ENCODE results near the gene COMMD8.
A peak's percentile ranks its signal among the peaks of the same experiment; 100 is the strongest.

The COMMD8 gene

GRCh38 chr4:47471064-47471463 lies 7.6 kb upstream of the COMMD8 start:
- DNase-seq, result no peak

GRCh38 chr4:47469951-47470350 lies 6.4 kb upstream of the COMMD8 start:
- no peak for DNase-seq

- no peak for DNase-seq
Measured at GRCh38 chr4:47468706-47469365, 5.3 kb upstream of the COMMD8 start.

GRCh38 chr4:47466056-47466785 lies 2.7 kb upstream of the COMMD8 start:
- no peak for DNase-seq

GRCh38 chr4:47465004-47465403 lies 1.5 kb upstream of the COMMD8 start:
- DNase-seq, result no peak

GRCh38 chr4:47462799-47463234 lies 685 bp downstream of the COMMD8 start:
- DNase-seq, result no peak

GRCh38 chr4:47451657-47452056 lies 11.8 kb downstream of the COMMD8 start:
- DNase-seq, result no peak

- DNase-seq, result no peak
Measured at GRCh38 chr4:47444031-47444430, 19.5 kb downstream of the COMMD8 start.

- no peak for DNase-seq
Measured at GRCh38 chr4:47442980-47443379, 20.5 kb downstream of the COMMD8 start.

- no peak for DNase-seq
Measured at GRCh38 chr4:47434931-47435330, 28.6 kb downstream of the COMMD8 start.

GRCh38 chr4:47432749-47433148 lies 30.8 kb downstream of the COMMD8 start:
- no peak for DNase-seq

- DNase-seq, result no peak
Measured at GRCh38 chr4:47427935-47428334, 35.6 kb downstream of the COMMD8 start.

- no peak for DNase-seq
Measured at GRCh38 chr4:47425628-47426027, 37.9 kb downstream of the COMMD8 start.

- DNase-seq, result no peak
Measured at GRCh38 chr4:47419296-47419695, 44.2 kb downstream of the COMMD8 start.

GRCh38 chr4:47418147-47418546 lies 45.4 kb downstream of the COMMD8 start:
- no peak for DNase-seq

- no peak for DNase-seq
Measured at GRCh38 chr4:47415719-47416118, 47.8 kb downstream of the COMMD8 start.

- DNase-seq, result peak; percentile 51
Measured at GRCh38 chr4:47413521-47413920, 50.0 kb downstream of the COMMD8 start.

GRCh38 chr4:47410271-47410670 lies 53.2 kb downstream of the COMMD8 start:
- no peak for DNase-seq

- no peak for DNase-seq
Measured at GRCh38 chr4:47406408-47406807, 57.1 kb downstream of the COMMD8 start.
